Esophagus muscularis mucosa (tissue), 4 donors: ENCODE data around the gene BICRAL. TPM values are rescaled to one million over a fixed set of nuclear protein-coding genes. Genes with fewer than 3 reads are reported as not detected.

ENCODE experiments used
- DNase-seq: peaks from one replicate; pipeline ENCODE4 v3.0.0-alpha.2; 2017; ENCODE audit errors: extremely low spot score
- H3K27ac ChIP-seq, 4 donors: fragments of 200-600 bp; sonication (generic); replicated peaks in 1 of 4; 1 replicate in 3 of 4; 2 replicates in 1 of 4; pipeline ENCODE4 v1.5.1; 2016 to 2019; ENCODE audit warnings: mild to moderate bottlenecking in 1 of 4
- H3K27me3 ChIP-seq, 4 donors: fragments of 200-600 bp; sonication (generic); one replicate each; pipeline versions ENCODE4 v1.5.1 to v1.6.0; 2016 to 2019
- H3K36me3 ChIP-seq, 4 donors: fragments of 200-600 bp; sonication (generic); one replicate each; pipeline ENCODE4 v1.5.1; 2016 to 2019
- H3K4me1 ChIP-seq, 4 donors: fragments of 200-600 bp; sonication (generic); one replicate each; pipeline ENCODE4 v1.5.1; 2016 to 2019
- H3K4me3 ChIP-seq, 4 donors: fragments of 200-600 bp; sonication (generic); 1 replicate in 2 of 4; 2 replicates in 2 of 4; pipeline ENCODE4 v1.5.1; 2016 to 2019; ENCODE audit warnings: mild to moderate bottlenecking in 4 of 4, moderate library complexity in 1 of 4
- H3K9me3 ChIP-seq, 4 donors: fragments of 200-600 bp; sonication (generic); 1 replicate in 3 of 4; 2 replicates in 1 of 4; pipeline ENCODE4 v1.5.1; 2016 to 2019
- EP300 ChIP-seq: sonication (generic); formaldehyde crosslinking; IDR thresholded peaks from one replicate; pipeline ENCODE4 v1.6.1; 2017; ENCODE audit warnings: antibody characterized with exemption
- POLR2A ChIP-seq: fragments of 450-650 bp; IDR thresholded peaks from one replicate; pipeline ENCODE4 v1.6.1; 2017; ENCODE audit warnings: antibody characterized with exemption, moderate library complexity, mild to moderate bottlenecking, low read depth
- POLR2AphosphoS5 ChIP-seq, 2 donors: sonication (generic); formaldehyde crosslinking; IDR thresholded peaks; one replicate each; pipeline ENCODE4 v1.6.1; 2017; ENCODE audit warnings: antibody characterized with exemption in 2 of 2
- WGBS: methylation state at CpG from one replicate; pipeline ENCODE4 v1.1.5; 2018; 5-methylcytosine and 5-hydroxymethylcytosine counted together
- intact Hi-C: fragments of 100-400 bp; cut with DNase I; formaldehyde crosslinking; loops from one replicate; pipeline ENCODE4 v1.15.1; 2023
- total RNA-seq, 4 donors: library from RNA; depleted of rRNA; stranded (reverse); fragments of >200 nt; gene quantifications; one replicate each; pipeline versions ENCODE4 v1.1.0 to v1.2.1, GENCODE V29; 2016
- TF ChIP-seq, protein P1 (sequence below), 3 experiments: fragments of 200-600 bp in 2 of 3; fragments of 450-650 bp in 1 of 3; sonication (generic) in 2 of 3; IDR thresholded peaks; one replicate each; pipeline ENCODE4 v1.5.1; 2017 to 2019; ENCODE audit warnings: antibody characterized with exemption in 3 of 3, mild to moderate bottlenecking in 2 of 3, moderate library complexity in 1 of 3

Gene BICRAL
- total RNA-seq, 4 donors from 2014 or later: 18.2 to 27.9 (median 23.4) TPM

DNA sequence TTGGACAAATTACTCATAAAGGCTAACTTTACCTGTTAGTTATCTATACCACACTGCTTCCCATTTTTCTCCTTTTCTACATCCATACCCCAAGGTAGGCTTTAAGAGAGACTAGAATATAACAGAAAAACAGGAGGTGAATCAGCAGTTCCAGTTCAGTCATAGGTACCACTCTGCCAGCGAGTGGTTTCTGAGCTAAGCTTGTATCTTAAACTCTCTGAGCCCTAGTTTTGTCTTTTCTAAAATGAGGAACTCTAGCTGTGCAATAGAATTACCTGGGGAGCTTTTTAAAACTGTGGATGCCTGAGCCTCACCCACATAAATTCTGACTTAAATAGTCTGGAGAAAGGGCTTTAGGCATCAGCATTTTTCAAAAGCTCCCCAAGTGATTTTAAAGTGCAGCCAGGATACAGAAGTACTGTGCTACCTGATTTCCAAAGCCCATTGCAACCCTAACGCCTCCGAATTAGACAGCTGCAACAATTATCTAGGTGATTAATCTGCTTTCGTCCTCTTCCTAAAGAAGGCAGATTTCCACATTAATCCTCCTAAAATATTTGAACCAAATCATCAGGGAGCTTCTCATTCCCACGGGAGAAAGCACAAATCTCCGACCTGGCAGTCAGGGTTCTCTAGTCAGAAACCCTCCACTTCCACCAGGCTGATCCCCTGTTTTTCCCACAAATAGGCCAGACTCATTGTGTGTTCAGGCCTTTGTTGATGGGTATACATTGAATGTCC is 60.2 kb downstream of the BICRAL start:
- Histone ChIP-seq H3K4me1 (no peaks in the 10 kb centered on the region), H3K27me3 (no peaks in the 10 kb centered on the region), H3K36me3 (peaks cover 0 to 32% (median 10%) of the 10 kb centered on the region in 4 donors), H3K9me3 (no peaks in the 10 kb centered on the region), H3K27ac (no peak overlapping the region), H3K4me3 (no peak overlapping the region)
- no peak for TF ChIP-seq EP300
- no peak for TF ChIP-seq POLR2AphosphoS5 (IDR thresholded peaks at IDR 0.05)
- no peak for TF ChIP-seq POLR2A
- TF ChIP-seq, protein P1, sequence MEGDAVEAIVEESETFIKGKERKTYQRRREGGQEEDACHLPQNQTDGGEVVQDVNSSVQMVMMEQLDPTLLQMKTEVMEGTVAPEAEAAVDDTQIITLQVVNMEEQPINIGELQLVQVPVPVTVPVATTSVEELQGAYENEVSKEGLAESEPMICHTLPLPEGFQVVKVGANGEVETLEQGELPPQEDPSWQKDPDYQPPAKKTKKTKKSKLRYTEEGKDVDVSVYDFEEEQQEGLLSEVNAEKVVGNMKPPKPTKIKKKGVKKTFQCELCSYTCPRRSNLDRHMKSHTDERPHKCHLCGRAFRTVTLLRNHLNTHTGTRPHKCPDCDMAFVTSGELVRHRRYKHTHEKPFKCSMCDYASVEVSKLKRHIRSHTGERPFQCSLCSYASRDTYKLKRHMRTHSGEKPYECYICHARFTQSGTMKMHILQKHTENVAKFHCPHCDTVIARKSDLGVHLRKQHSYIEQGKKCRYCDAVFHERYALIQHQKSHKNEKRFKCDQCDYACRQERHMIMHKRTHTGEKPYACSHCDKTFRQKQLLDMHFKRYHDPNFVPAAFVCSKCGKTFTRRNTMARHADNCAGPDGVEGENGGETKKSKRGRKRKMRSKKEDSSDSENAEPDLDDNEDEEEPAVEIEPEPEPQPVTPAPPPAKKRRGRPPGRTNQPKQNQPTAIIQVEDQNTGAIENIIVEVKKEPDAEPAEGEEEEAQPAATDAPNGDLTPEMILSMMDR (IDR thresholded peaks at IDR 0.05): no peak
- no peak for DNase-seq
- intact Hi-C loops: no loop called here
- 71% methylated on average over 6 of the region's 6 CpGs for WGBS

DNA sequence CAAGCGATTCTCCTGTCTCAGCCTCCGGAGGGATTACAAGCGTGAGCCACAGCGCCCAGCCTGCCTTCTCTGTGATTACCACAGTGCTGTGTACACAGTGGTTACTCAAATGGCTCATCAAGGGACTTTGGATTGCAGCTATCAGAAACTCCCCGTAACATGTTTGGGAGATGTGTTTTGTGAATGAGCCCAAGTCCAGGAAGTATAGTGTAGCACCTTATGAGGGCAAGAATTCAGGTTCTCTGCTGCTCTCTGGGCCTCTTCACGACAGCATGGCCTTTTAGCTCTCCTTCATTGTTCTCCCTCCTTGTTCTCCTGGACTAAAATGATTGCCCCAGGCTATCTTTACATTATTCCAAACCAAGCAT is 63.5 kb downstream of the BICRAL start:
- TF ChIP-seq, protein P1 (IDR thresholded peaks at IDR 0.05): no peak
- TF ChIP-seq EP300: no peak
- no peak for TF ChIP-seq POLR2AphosphoS5 (IDR thresholded peaks at IDR 0.05)
- no peak for TF ChIP-seq POLR2A
- Histone ChIP-seq H3K4me1 (no peaks in the 10 kb centered on the region), H3K36me3 (peaks cover 0 to 16% (median 12%) of the 10 kb centered on the region in 4 donors), H3K4me3 (no peak overlapping the region), H3K27ac (no peak overlapping the region), H3K27me3 (no peaks in the 10 kb centered on the region), H3K9me3 (no peaks in the 10 kb centered on the region)
- no peak for DNase-seq
- WGBS: 97% methylated on average over 2 of the region's 6 CpGs
- intact Hi-C loops: no loop called here

DNA sequence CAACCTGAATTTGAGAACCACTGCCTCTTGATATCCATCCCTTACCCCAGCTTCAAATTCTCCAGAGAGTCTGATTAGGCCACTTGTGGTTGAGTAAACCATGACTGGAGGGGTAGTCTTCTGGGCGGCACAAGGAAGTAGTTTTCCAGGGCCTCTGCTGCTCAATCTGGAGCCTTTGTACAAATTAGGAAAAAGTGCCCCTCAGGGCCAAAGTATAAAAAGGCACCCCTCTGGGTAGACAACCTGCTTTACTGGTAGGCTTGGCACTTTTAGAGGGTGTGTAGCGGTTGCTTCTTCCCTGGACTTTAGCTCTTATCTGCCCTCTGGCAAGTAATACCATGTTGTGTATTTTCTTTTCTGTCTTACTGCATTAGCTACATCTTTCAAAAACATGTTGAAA is 64.7 kb downstream of the BICRAL start:
- intact Hi-C loops: no loop called here
- H3K4me1 ChIP-seq: no peaks in the 10 kb centered on the region
- 97% methylated on average over 2 of the region's 2 CpGs for WGBS
- H3K36me3 ChIP-seq: peaks cover 0 to 17% (median 12%) of the 10 kb centered on the region in 4 donors
- no peak overlapping the region for H3K4me3 ChIP-seq
- TF ChIP-seq POLR2AphosphoS5 (IDR thresholded peaks at IDR 0.05) (no peak), POLR2A (no peak), EP300 (no peak)
- TF ChIP-seq, protein P1 (IDR thresholded peaks at IDR 0.05): no peak
- no peaks in the 10 kb centered on the region for H3K9me3 ChIP-seq
- DNase-seq: no peak
- H3K27ac ChIP-seq: no peak overlapping the region
- no peaks in the 10 kb centered on the region for H3K27me3 ChIP-seq

DNA sequence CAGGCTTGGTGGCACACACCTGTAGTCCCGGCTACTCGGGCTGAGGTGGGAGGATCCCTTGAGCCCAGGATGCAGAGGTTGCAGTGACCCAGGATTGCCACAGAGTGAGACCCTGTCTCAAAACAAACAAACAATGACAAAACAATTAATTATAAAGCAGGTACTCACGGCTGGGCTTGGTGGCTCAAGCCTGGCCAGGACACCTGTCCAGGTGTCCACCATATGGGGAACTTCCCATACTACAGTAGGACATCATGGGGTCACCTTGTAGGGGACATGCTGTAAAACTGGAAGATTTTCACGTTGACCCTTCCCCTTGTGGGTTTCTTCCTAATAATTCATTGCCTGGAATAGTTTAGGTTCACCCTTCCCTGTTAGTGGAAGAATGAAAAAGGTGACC is 66.8 kb downstream of the BICRAL start:
- 80% methylated on average over 4 of the region's 4 CpGs for WGBS
- intact Hi-C loops: no loop called here
- peaks cover 16 to 39% (median 29%) of the 10 kb centered on the region in 4 donors for H3K36me3 ChIP-seq

More for the DNA sequence above, 66.8 kb downstream of the BICRAL start:
- H3K4me1 ChIP-seq: no peaks in the 10 kb centered on the region
- TF ChIP-seq EP300: no peak
- TF ChIP-seq POLR2A: no peak
- no peak for TF ChIP-seq POLR2AphosphoS5 (IDR thresholded peaks at IDR 0.05)
- TF ChIP-seq, protein P1 (IDR thresholded peaks at IDR 0.05): no peak
- H3K27ac ChIP-seq: no peak overlapping the region
- no peak for DNase-seq
- no peak overlapping the region for H3K4me3 ChIP-seq
- no peaks in the 10 kb centered on the region for H3K9me3 ChIP-seq
- H3K27me3 ChIP-seq: no peaks in the 10 kb centered on the region
